WTC11 (cell line): Measurements from ENCODE around the gene ADA. TPM values are rescaled to one million over a fixed set of nuclear protein-coding genes. Genes with fewer than 3 reads are reported as not detected.

ENCODE experiments used
- ATAC-seq: fragments of 200-7000 bp; cut with Tn5 transposase; 2 replicates; pipeline ENCODE4 v1.10.0; 2021; ENCODE audit warnings: mild to moderate bottlenecking, moderate library complexity
- CTCF ChIA-PET: fragments of 300-600 bp; sonication (Branson Sonifier 250); formaldehyde crosslinking; loops from one replicate; lab custom pipeline; 2021; ENCODE audit warnings: antibody characterized with exemption; lab: Charles Lee
- POLR2A ChIA-PET: fragments of 350-600 bp; sonication (Branson Sonifier 250); formaldehyde crosslinking; loops from one replicate; lab custom pipeline; 2021; ENCODE audit warnings: antibody characterized with exemption; lab: Charles Lee
- DNase-seq: peaks from one replicate; pipeline ENCODE4 v3.0.0; 2021; ENCODE audit warnings: low spot score
- H3K27ac Mint-ChIP-seq: 2 replicates; pipeline ENCODE4 v1.8.0; 2021; ENCODE audit warnings: mixed read lengths
- H3K27me3 Mint-ChIP-seq: 2 replicates; pipeline ENCODE4 v1.8.0; 2021; ENCODE audit warnings: low read depth, mild to moderate bottlenecking, moderate library complexity, mixed read lengths
- H3K36me3 Mint-ChIP-seq: 2 replicates; pipeline ENCODE4 v1.8.0; 2021; ENCODE audit warnings: mixed read lengths
- H3K4me1 Mint-ChIP-seq: 2 replicates; pipeline ENCODE4 v1.8.0; 2022; ENCODE audit warnings: mixed read lengths
- H3K4me3 Mint-ChIP-seq: 2 replicates; pipeline ENCODE4 v1.8.0; 2021; ENCODE audit warnings: mild to moderate bottlenecking, moderate library complexity, mixed read lengths
- H3K9me3 Mint-ChIP-seq: 2 replicates; pipeline ENCODE4 v1.8.0; 2021; ENCODE audit warnings: mixed read lengths
- CBFB ChIP-seq: sonication (generic); formaldehyde crosslinking; IDR thresholded peaks from 2 replicates; pipeline ENCODE4 v1.8.1; 2022; ENCODE audit warnings: mild to moderate bottlenecking, low read depth, missing genetic modification reagents
- ETV6 ChIP-seq: sonication (generic); formaldehyde crosslinking; IDR thresholded peaks from 2 replicates; pipeline ENCODE4 v1.8.1; 2022; ENCODE audit warnings: mild to moderate bottlenecking, missing genetic modification reagents
- FOXP1 ChIP-seq: sonication (generic); formaldehyde crosslinking; IDR thresholded peaks from 2 replicates; pipeline ENCODE4 v1.8.0; 2022; ENCODE audit warnings: missing genetic modification reagents, mild to moderate bottlenecking, moderate library complexity, borderline replicate concordance
- ZBTB21 ChIP-seq: sonication (generic); formaldehyde crosslinking; IDR thresholded peaks from 2 replicates; pipeline ENCODE4 v1.8.1; 2023; ENCODE audit warnings: mild to moderate bottlenecking, missing genetic modification reagents, borderline replicate concordance
- total RNA-seq: library from RNA; stranded (reverse); gene quantifications from 3 replicates; pipeline ENCODE4 v1.2.3, GENCODE V29; 2021
- TF ChIP-seq, protein P1 (sequence below): sonication (generic); formaldehyde crosslinking; IDR thresholded peaks from 2 replicates; pipeline ENCODE4 v1.8.0; 2022; ENCODE audit warnings: missing genetic modification reagents
- TF ChIP-seq, protein P2 (sequence below): fragments of 250-450 bp; sonication (Bioruptor Pico); conservative IDR thresholded peaks from 2 replicates; pipeline ENCODE4 v1.9.0; 2021; ENCODE audit warnings: mild to moderate bottlenecking
- TF ChIP-seq, protein P3 (sequence below): fragments of 250-450 bp; sonication (Bioruptor Pico); IDR thresholded peaks from 2 replicates; pipeline ENCODE4 v1.9.0; 2021; ENCODE audit warnings: mild to moderate bottlenecking
- TF ChIP-seq, protein P4 (sequence below): sonication (generic); formaldehyde crosslinking; conservative IDR thresholded peaks from 2 replicates; pipeline ENCODE4 v1.8.1; 2023; ENCODE audit warnings: mild to moderate bottlenecking, low read depth, missing genetic modification reagents, moderate library complexity
- TF ChIP-seq, protein P5 (sequence below): sonication (generic); formaldehyde crosslinking; IDR thresholded peaks from 2 replicates; pipeline ENCODE4 v1.8.0; 2022; ENCODE audit warnings: mild to moderate bottlenecking, missing genetic modification reagents
- TF ChIP-seq, protein P6 (sequence below): sonication (generic); formaldehyde crosslinking; IDR thresholded peaks from 2 replicates; pipeline ENCODE4 v1.8.0; 2023; ENCODE audit warnings: missing genetic modification reagents
- TF ChIP-seq, protein P7 (sequence below): sonication (generic); formaldehyde crosslinking; IDR thresholded peaks from 2 replicates; pipeline ENCODE4 v1.8.1; 2022; ENCODE audit warnings: missing genetic modification reagents, borderline replicate concordance

Gene ADA
- total RNA-seq, 1 experiment from 2014 or later = 19.7 TPM

DNA sequence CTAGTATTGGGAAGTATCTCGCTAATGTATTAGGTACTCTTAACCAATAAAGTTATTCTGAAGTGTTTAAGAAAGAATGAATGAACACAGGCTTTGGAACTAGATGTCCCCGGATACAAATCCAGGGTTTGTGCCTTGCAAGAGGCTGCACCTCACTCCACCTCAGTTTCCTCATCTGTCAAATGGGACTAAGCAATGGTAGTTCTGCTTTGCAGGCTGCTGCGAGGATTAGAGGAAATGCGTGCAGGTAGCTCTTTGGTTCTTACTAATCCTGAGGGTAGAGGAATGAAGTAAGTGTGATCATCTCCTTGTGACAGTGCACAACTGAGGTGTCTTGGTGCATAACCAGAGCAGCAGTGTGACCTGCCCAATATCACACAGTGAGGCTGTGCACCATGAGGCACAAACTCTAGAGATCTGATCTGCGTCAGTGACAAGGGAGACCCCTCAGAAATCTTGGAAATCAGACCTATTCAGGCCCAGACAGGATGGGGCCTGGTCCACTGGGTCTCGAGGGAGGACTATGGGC is 26.7 kb downstream of the ADA start (continued):
- TF ChIP-seq, protein P1, sequence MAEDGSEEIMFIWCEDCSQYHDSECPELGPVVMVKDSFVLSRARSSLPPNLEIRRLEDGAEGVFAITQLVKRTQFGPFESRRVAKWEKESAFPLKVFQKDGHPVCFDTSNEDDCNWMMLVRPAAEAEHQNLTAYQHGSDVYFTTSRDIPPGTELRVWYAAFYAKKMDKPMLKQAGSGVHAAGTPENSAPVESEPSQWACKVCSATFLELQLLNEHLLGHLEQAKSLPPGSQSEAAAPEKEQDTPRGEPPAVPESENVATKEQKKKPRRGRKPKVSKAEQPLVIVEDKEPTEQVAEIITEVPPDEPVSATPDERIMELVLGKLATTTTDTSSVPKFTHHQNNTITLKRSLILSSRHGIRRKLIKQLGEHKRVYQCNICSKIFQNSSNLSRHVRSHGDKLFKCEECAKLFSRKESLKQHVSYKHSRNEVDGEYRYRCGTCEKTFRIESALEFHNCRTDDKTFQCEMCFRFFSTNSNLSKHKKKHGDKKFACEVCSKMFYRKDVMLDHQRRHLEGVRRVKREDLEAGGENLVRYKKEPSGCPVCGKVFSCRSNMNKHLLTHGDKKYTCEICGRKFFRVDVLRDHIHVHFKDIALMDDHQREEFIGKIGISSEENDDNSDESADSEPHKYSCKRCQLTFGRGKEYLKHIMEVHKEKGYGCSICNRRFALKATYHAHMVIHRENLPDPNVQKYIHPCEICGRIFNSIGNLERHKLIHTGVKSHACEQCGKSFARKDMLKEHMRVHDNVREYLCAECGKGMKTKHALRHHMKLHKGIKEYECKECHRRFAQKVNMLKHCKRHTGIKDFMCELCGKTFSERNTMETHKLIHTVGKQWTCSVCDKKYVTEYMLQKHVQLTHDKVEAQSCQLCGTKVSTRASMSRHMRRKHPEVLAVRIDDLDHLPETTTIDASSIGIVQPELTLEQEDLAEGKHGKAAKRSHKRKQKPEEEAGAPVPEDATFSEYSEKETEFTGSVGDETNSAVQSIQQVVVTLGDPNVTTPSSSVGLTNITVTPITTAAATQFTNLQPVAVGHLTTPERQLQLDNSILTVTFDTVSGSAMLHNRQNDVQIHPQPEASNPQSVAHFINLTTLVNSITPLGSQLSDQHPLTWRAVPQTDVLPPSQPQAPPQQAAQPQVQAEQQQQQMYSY (CRISPR knock-in tag) = no peak

DNA sequence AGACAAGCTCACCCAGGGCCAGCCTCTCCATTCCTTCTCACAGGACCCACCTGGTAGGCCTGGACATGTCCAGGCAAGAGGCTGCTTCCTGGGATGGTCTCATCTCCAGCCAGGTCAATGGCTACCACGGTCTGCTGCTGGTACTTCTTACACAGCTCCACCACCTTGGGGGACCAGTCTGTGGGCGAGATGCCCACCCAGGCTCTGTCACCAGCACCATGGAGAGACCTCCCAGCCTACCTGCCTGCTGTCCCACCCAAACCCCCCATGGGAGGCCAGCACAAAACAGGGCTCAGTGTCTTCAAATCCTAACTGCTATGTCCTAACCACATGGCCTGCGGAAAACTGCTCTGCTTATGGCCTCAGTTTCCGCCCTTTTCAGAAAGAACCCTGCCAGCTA is 27.3 kb downstream of the ADA start:
- no peaks in the 10 kb centered on the region for H3K4me1 Mint-ChIP-seq
- ATAC-seq = no peak
- H3K4me3 Mint-ChIP-seq = no peak overlapping the region
- DNase-seq = no peak
- TF ChIP-seq ETV6 (no peak), CBFB (CRISPR knock-in tag) (no peak), FOXP1 (no peak), ZBTB21 (no peak)
- TF ChIP-seq, protein P2, sequence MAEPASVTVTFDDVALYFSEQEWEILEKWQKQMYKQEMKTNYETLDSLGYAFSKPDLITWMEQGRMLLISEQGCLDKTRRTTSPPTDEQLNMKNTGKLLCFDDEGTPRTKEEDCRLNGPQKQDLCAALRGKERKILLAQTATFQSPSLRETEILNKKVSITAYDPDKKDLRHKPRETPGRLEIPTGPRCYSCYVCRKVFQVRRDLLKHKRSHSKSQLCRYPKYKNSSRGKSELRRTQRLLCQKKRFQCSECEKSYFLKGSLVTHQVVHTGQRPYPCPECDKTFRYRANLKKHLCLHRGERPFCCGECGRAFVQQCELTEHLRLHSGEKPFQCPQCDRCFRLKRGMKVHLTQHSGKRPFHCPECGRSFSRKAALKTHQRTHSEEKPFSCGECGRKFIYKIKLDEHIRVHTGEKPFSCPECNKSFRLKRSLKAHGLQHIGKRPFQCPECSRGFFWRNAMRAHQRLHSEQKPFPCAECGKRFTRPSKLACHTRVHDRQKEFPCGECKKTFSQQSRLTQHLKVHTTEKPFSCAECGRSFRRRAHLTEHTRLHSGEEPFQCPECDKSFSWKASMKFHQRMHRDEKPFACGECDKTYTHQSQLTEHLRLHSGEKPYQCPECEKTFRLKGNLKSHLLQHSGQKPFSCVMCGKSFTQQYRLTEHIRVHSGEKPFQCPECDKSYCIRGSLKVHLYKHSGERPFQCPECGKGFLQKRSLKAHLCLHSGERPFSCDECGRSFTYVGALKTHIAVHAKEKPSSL (CRISPR knock-in tag) = no peak
- TF ChIP-seq, protein P3, sequence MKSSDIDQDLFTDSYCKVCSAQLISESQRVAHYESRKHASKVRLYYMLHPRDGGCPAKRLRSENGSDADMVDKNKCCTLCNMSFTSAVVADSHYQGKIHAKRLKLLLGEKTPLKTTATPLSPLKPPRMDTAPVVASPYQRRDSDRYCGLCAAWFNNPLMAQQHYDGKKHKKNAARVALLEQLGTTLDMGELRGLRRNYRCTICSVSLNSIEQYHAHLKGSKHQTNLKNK (CRISPR knock-in tag) = no peak
- TF ChIP-seq, protein P4, sequence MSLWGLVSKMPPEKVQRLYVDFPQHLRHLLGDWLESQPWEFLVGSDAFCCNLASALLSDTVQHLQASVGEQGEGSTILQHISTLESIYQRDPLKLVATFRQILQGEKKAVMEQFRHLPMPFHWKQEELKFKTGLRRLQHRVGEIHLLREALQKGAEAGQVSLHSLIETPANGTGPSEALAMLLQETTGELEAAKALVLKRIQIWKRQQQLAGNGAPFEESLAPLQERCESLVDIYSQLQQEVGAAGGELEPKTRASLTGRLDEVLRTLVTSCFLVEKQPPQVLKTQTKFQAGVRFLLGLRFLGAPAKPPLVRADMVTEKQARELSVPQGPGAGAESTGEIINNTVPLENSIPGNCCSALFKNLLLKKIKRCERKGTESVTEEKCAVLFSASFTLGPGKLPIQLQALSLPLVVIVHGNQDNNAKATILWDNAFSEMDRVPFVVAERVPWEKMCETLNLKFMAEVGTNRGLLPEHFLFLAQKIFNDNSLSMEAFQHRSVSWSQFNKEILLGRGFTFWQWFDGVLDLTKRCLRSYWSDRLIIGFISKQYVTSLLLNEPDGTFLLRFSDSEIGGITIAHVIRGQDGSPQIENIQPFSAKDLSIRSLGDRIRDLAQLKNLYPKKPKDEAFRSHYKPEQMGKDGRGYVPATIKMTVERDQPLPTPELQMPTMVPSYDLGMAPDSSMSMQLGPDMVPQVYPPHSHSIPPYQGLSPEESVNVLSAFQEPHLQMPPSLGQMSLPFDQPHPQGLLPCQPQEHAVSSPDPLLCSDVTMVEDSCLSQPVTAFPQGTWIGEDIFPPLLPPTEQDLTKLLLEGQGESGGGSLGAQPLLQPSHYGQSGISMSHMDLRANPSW = no peak
- TF ChIP-seq, protein P5, sequence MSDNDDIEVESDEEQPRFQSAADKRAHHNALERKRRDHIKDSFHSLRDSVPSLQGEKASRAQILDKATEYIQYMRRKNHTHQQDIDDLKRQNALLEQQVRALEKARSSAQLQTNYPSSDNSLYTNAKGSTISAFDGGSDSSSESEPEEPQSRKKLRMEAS (CRISPR knock-in tag) = no peak
- TF ChIP-seq, protein P6, sequence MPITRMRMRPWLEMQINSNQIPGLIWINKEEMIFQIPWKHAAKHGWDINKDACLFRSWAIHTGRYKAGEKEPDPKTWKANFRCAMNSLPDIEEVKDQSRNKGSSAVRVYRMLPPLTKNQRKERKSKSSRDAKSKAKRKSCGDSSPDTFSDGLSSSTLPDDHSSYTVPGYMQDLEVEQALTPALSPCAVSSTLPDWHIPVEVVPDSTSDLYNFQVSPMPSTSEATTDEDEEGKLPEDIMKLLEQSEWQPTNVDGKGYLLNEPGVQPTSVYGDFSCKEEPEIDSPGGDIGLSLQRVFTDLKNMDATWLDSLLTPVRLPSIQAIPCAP = no peak
- TF ChIP-seq, protein P7, sequence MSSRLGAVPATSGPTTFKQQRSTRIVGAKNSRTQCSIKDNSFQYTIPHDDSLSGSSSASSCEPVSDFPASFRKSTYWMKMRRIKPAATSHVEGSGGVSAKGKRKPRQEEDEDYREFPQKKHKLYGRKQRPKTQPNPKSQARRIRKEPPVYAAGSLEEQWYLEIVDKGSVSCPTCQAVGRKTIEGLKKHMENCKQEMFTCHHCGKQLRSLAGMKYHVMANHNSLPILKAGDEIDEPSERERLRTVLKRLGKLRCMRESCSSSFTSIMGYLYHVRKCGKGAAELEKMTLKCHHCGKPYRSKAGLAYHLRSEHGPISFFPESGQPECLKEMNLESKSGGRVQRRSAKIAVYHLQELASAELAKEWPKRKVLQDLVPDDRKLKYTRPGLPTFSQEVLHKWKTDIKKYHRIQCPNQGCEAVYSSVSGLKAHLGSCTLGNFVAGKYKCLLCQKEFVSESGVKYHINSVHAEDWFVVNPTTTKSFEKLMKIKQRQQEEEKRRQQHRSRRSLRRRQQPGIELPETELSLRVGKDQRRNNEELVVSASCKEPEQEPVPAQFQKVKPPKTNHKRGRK (CRISPR knock-in tag) = no peak
- H3K27me3 Mint-ChIP-seq = peaks cover 63% of the 10 kb centered on the region
- no peak overlapping the region for H3K27ac Mint-ChIP-seq
- no peaks in the 10 kb centered on the region for H3K9me3 Mint-ChIP-seq
- ChIA-PET POLR2A (interaction anchor here (0.7 kb wide), 1 partner anchor 130 kb away, joined by 4 read pairs; no protein-coding TSS in a partner anchor), CTCF (interaction anchor here (1.3 kb wide), 1 partner anchor 21 kb away, joined by 3 read pairs; no protein-coding TSS in a partner anchor)
- H3K36me3 Mint-ChIP-seq = peaks cover 52% of the 10 kb centered on the region
